CD14-positive monocyte (primary cell): Measurements from ENCODE around the gene CCDC15. TPM values are rescaled to one million over a fixed set of nuclear protein-coding genes. Genes with fewer than 3 reads are reported as not detected.
"Not testable (repeated sequence)": the region's sequence is repeated elsewhere in the genome, so short reads cannot be mapped to it uniquely, and the experiment has no call there.

Experiments used
- DNase-seq, 3 donors: peaks; one replicate each; pipeline ENCODE4 v3.0.0-alpha.2; 2011 to 2022
- H2AFZ ChIP-seq: 2 replicates; pipeline ENCODE4 v1.6.0; 2012; ENCODE audit warnings: mild to moderate bottlenecking, low read depth, low read length, inconsistent platforms; ENCODE audit not compliant: insufficient read depth, poor library complexity, severe bottlenecking
- H3K27ac ChIP-seq, 2 donors: 1 replicate in 1 of 2; 2 replicates in 1 of 2; pipeline ENCODE4 v1.5.1; 2012 to 2013; ENCODE audit warnings: low read length in 2 of 2, control low read depth in 1 of 2, inconsistent platforms in 1 of 2, low read depth in 1 of 2, mild to moderate bottlenecking in 1 of 2
- H3K27me3 ChIP-seq, 2 donors: one replicate each; pipeline versions ENCODE4 v1.6.0 to v1.6.1; 2011 to 2013; ENCODE audit warnings: low read length in 2 of 2; ENCODE audit not compliant: control insufficient read depth in 2 of 2, insufficient read depth in 2 of 2
- H3K36me3 ChIP-seq, 2 donors: replicated peaks in 1 of 2; 1 replicate in 1 of 2; 2 replicates in 1 of 2; pipeline versions ENCODE4 v1.5.1 to v1.6.1; 2012 to 2013; ENCODE audit warnings: low read length in 2 of 2, control low read depth in 1 of 2, inconsistent platforms in 1 of 2, mild to moderate bottlenecking in 1 of 2; ENCODE audit not compliant: insufficient read depth in 2 of 2, control insufficient read depth in 1 of 2
- H3K4me1 ChIP-seq, 2 donors: 1 replicate in 1 of 2; 2 replicates in 1 of 2; pipeline versions ENCODE4 v1.5.1 to v1.6.1; 2012 to 2013; ENCODE audit warnings: low read length in 2 of 2, control low read depth in 1 of 2, inconsistent platforms in 1 of 2, mild to moderate bottlenecking in 1 of 2, moderate library complexity in 1 of 2; ENCODE audit not compliant: insufficient read depth in 2 of 2, control insufficient read depth in 1 of 2
- H3K4me2 ChIP-seq: replicated peaks from 2 replicates; pipeline ENCODE3; 2012; ENCODE audit warnings: low read length, moderate library complexity, mild to moderate bottlenecking; ENCODE audit not compliant: poor library complexity, severe bottlenecking; ENCODE audit errors: extremely low read depth
- H3K4me3 ChIP-seq, 3 experiments: fragments of 200-600 bp in 1 of 3; sonication (generic) in 1 of 3; replicated peaks in 1 of 3; 1 replicate in 2 of 3; 2 replicates in 1 of 3; pipeline ENCODE4 v1.5.1; 2011 to 2013; ENCODE audit warnings: low read length in 3 of 3, mild to moderate bottlenecking in 3 of 3, control low read depth in 2 of 3, low read depth in 2 of 3, inconsistent platforms in 1 of 3, moderate library complexity in 1 of 3
- H3K79me2 ChIP-seq: 2 replicates; pipeline ENCODE4 v1.6.0; 2012; ENCODE audit warnings: mild to moderate bottlenecking, control low read depth, inconsistent platforms, low read length, moderate library complexity; ENCODE audit not compliant: insufficient read depth
- H3K9ac ChIP-seq: 2 replicates; pipeline ENCODE4 v1.6.0; 2017; ENCODE audit warnings: low read length, mild to moderate bottlenecking; ENCODE audit not compliant: insufficient read depth, poor library complexity, severe bottlenecking
- H3K9me3 ChIP-seq, 2 donors: replicated peaks in 1 of 2; 1 replicate in 1 of 2; 2 replicates in 1 of 2; pipeline versions ENCODE4 v1.5.1 to v1.6.1; 2012 to 2013; ENCODE audit warnings: low read length in 2 of 2, control low read depth in 1 of 2; ENCODE audit not compliant: control insufficient read depth in 1 of 2, insufficient read depth in 1 of 2
- H4K20me1 ChIP-seq: 2 replicates; pipeline ENCODE4 v1.6.0; 2012; ENCODE audit warnings: mild to moderate bottlenecking, low read length, control low read depth, moderate library complexity; ENCODE audit not compliant: insufficient read depth
- H3K27ac Mint-ChIP-seq, 7 donors: one replicate each; pipeline ENCODE4 v1.8.0; 2020; ENCODE audit warnings: mild to moderate bottlenecking in 7 of 7, mixed read lengths in 7 of 7, moderate library complexity in 6 of 7, inconsistent platforms in 2 of 7
- H3K27me3 Mint-ChIP-seq, 3 donors: one replicate each; pipeline ENCODE4 v1.8.0; 2021 to 2022; ENCODE audit warnings: low read depth in 3 of 3, mild to moderate bottlenecking in 3 of 3, mixed read lengths in 3 of 3, moderate library complexity in 3 of 3, inconsistent platforms in 1 of 3
- H3K36me3 Mint-ChIP-seq, 2 donors: one replicate each; pipeline ENCODE4 v1.8.0; 2020; ENCODE audit warnings: mixed read lengths in 2 of 2, inconsistent platforms in 1 of 2, mild to moderate bottlenecking in 1 of 2
- H3K4me1 Mint-ChIP-seq: one replicate; pipeline ENCODE4 v1.8.0; 2020; ENCODE audit warnings: mild to moderate bottlenecking, mixed read lengths
- H3K4me3 Mint-ChIP-seq, 2 donors: one replicate each; pipeline ENCODE4 v1.8.0; 2020; ENCODE audit warnings: mild to moderate bottlenecking in 2 of 2, mixed read lengths in 2 of 2, moderate library complexity in 1 of 2
- H3K9me3 Mint-ChIP-seq, 7 donors: one replicate each; pipeline ENCODE4 v1.8.0; 2020 to 2022; ENCODE audit warnings: mixed read lengths in 7 of 7, mild to moderate bottlenecking in 6 of 7, moderate library complexity in 6 of 7, inconsistent platforms in 2 of 7
- CTCF ChIP-seq: fragments of 200-600 bp; IDR thresholded peaks from one replicate; pipeline ENCODE4 v1.8.0; 2022; ENCODE audit warnings: antibody characterized with exemption, mild to moderate bottlenecking
- WGBS: methylation state at CpG from one replicate; pipeline ENCODE4 v1.1.5; 2013; ENCODE audit warnings: missing lambda C conversion rate; ENCODE audit not compliant: insufficient coverage; 5-methylcytosine and 5-hydroxymethylcytosine counted together
- intact Hi-C, 2 donors: fragments of 100-400 bp; cut with micrococcal nuclease; formaldehyde crosslinking; loops; one replicate each; pipeline versions ENCODE4 v1.15.0 to v1.15.1; 2023
- polyA plus RNA-seq, 3 donors: library from polyadenylated mRNA; depleted of rRNA in 1 of 3; unstranded in 2 of 3; stranded (reverse) in 1 of 3; fragments of 300-500 nt in 2 of 3; fragments of >200 nt in 1 of 3; fragmentation: Illumina TruSeq in 2 of 3; gene quantifications; 1 replicate in 2 of 3; 2 replicates in 1 of 3; pipeline ENCODE4 v1.2.3, GENCODE V29; 2012 to 2021

Gene CCDC15
- polyA plus RNA-seq, 3 donors: 0.24 to 0.32 (median 0.28) TPM

DNA sequence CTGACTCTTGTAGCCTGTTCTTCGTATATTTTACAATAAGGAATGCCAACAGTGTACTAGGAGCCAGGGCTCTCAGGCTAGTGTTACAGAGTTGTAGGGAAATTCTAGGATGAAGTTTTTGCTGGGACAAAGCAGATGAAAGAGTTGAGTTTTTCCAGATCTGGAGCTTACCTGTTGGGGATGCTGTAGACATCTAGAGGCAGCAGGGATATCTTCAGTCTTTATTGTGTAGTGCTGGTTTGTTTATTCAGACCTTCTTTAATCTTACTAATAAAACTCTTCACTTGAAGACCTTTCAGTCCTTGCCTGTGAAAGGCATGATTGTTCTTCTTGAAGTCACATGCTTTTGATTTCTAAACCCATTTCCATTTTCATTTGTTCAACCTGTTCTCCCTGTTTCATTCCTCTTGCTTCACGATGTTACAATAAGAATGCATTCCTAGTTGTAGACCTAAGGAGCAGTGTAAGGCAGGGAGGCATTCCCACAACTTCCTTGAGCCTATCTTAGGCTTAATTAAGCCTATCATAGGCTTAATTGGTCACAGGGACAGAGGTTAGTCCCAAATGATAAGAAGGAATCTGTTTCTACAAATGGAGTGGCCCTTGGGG is 101.2 kb downstream of the CCDC15 start:
- no peaks in the 10 kb centered on the region for H3K4me1 ChIP-seq
- intact Hi-C loops: no loop called here
- no peak overlapping the region for H2AFZ ChIP-seq
- peaks cover 0 to 3% of the 10 kb centered on the region in 2 donors for H3K36me3 Mint-ChIP-seq
- 100% methylated on average over 1 of the region's 2 CpGs for WGBS
- no peak overlapping the region for H3K4me3 ChIP-seq
- H3K27me3 Mint-ChIP-seq: peaks cover 0 to 4% (median 0%) of the 10 kb centered on the region in 3 donors
- H3K9me3 ChIP-seq: no peaks in the 10 kb centered on the region
- no peaks in the 10 kb centered on the region for H4K20me1 ChIP-seq
- H3K9me3 Mint-ChIP-seq: peaks cover 0 to 4% (median 0%) of the 10 kb centered on the region in 7 donors
- H3K27me3 ChIP-seq: no peaks in the 10 kb centered on the region
- DNase-seq: no peak
- H3K79me2 ChIP-seq: no peaks in the 10 kb centered on the region
- H3K27ac Mint-ChIP-seq: no peak overlapping the region
- no peak overlapping the region for H3K9ac ChIP-seq
- H3K4me3 Mint-ChIP-seq: no peak overlapping the region
- no peak overlapping the region for H3K27ac ChIP-seq
- H3K4me1 Mint-ChIP-seq: peaks cover 3% of the 10 kb centered on the region
- TF ChIP-seq CTCF: no peak
- H3K4me2 ChIP-seq: no peak overlapping the region
- no peaks in the 10 kb centered on the region for H3K36me3 ChIP-seq

GRCh38 chr11:125056111-125056510 is 102.1 kb downstream of the CCDC15 start:
- WGBS: no CpG with 5 or more reads among the region's 2 CpGs
- H3K9me3 ChIP-seq, H3K27ac ChIP-seq, H2AFZ ChIP-seq, H3K4me1 Mint-ChIP-seq, H3K4me3 ChIP-seq, H3K4me1 ChIP-seq, H3K27me3 Mint-ChIP-seq, intact Hi-C loops, H3K79me2 ChIP-seq, H3K4me3 Mint-ChIP-seq, H3K4me2 ChIP-seq, H3K27ac Mint-ChIP-seq, H3K9me3 Mint-ChIP-seq, H3K9ac ChIP-seq, DNase-seq, H3K36me3 ChIP-seq, H4K20me1 ChIP-seq, H3K27me3 ChIP-seq, H3K36me3 Mint-ChIP-seq: not testable (repeated sequence)
